HCT116 (cell line): Measurements from ENCODE around the gene PIWIL4.

Experiments used
- CTCF ChIP-seq, 3 experiments: fragments of 200-600 bp in 1 of 3; sonication (generic) in 1 of 3; IDR thresholded peaks in 2 of 3; conservative IDR thresholded peaks in 1 of 3; 2 replicates each; pipeline ENCODE4 v1.5.1; 2012 to 2017; ENCODE audit warnings: low read depth in 2 of 3, low read length in 2 of 3, antibody characterized with exemption in 1 of 3, borderline replicate concordance in 1 of 3, control low read depth in 1 of 3, mild to moderate bottlenecking in 1 of 3, mixed read lengths in 1 of 3, mixed run types in 1 of 3, moderate library complexity in 1 of 3; ENCODE audit not compliant: insufficient read depth in 1 of 3
- EZH2 ChIP-seq: fragments of 200-600 bp; sonication (generic); IDR thresholded peaks from 2 replicates; pipeline ENCODE4 v1.6.1; 2017; ENCODE audit warnings: antibody characterized with exemption, mixed run types
- EZH2phosphoT487 ChIP-seq: fragments of 200-600 bp; IDR thresholded peaks from 2 replicates; pipeline ENCODE4 v1.6.1; 2018; ENCODE audit warnings: antibody characterized with exemption, borderline replicate concordance
- POLR2A ChIP-seq: IDR thresholded peaks from 2 replicates; pipeline ENCODE4 v1.7.0; 2011; ENCODE audit warnings: borderline replicate concordance; ENCODE audit not compliant: insufficient read depth, insufficient read length; ENCODE audit errors: extremely low read depth
- POLR2AphosphoS5 ChIP-seq: IDR thresholded peaks from 2 replicates; pipeline ENCODE4 v1.6.1; 2011; ENCODE audit warnings: mild to moderate bottlenecking, low read depth, low read length, moderate library complexity
- RAD21 ChIP-seq: IDR thresholded peaks from 2 replicates; pipeline ENCODE4 v1.6.1; 2012; ENCODE audit warnings: low read depth, mild to moderate bottlenecking
- SRF ChIP-seq: IDR thresholded peaks from 2 replicates; pipeline ENCODE4 v1.6.1; 2012; ENCODE audit warnings: low read depth
- YY1 ChIP-seq: IDR thresholded peaks from 2 replicates; pipeline ENCODE4 v1.6.1; 2011; ENCODE audit warnings: low read length, low read depth, moderate library complexity, mild to moderate bottlenecking; ENCODE audit not compliant: insufficient replicate concordance; ENCODE audit errors: extremely low read depth
- ZBTB33 ChIP-seq: IDR thresholded peaks from 2 replicates; pipeline ENCODE4 v1.6.1; 2011; ENCODE audit warnings: mild to moderate bottlenecking, low read length, moderate library complexity; ENCODE audit not compliant: insufficient replicate concordance; ENCODE audit errors: extremely low read depth

GRCh38 chr11:94558932-94559331 is 8.2 kb upstream of the PIWIL4 start:
- TF ChIP-seq EZH2phosphoT487 (no peak), ZBTB33 (no peak), EZH2 (no peak), YY1 (no peak), SRF (no peak), CTCF (IDR thresholded peaks at IDR 0.05 in 2 of 3, conservative IDR thresholded peaks at IDR 0.05 in 1 of 3; ENCODE audit: borderline replicate concordance in 1 of 3, insufficient read depth in 1 of 3, low read depth in 2 of 3, low read length in 2 of 3) (no peak), POLR2A (no peak), RAD21 (no peak), POLR2AphosphoS5 (no peak)
